Measurements from ENCODE around the gene ADD3.

ADD3 gene

GRCh38 chr10:110156046-110156445, 148.3 kb downstream of the ADD3 start:
- peaks cover 1% of the 10 kb centered on the region for H3K27me3 ChIP-seq (replicated peaks; ENCODE audit: control insufficient read depth, insufficient read depth, low read length)
- DNase-seq (ENCODE audit: extremely low read depth, insufficient read length), result no peak
- H3K36me3 ChIP-seq (ENCODE audit: control insufficient read depth, insufficient read depth, low read length), result no peaks in the 10 kb centered on the region

GRCh38 chr10:110158051-110159005, 150.5 kb downstream of the ADD3 start:
- no peak for DNase-seq (ENCODE audit: extremely low read depth, insufficient read length)
- TF ChIP-seq, protein P1, sequence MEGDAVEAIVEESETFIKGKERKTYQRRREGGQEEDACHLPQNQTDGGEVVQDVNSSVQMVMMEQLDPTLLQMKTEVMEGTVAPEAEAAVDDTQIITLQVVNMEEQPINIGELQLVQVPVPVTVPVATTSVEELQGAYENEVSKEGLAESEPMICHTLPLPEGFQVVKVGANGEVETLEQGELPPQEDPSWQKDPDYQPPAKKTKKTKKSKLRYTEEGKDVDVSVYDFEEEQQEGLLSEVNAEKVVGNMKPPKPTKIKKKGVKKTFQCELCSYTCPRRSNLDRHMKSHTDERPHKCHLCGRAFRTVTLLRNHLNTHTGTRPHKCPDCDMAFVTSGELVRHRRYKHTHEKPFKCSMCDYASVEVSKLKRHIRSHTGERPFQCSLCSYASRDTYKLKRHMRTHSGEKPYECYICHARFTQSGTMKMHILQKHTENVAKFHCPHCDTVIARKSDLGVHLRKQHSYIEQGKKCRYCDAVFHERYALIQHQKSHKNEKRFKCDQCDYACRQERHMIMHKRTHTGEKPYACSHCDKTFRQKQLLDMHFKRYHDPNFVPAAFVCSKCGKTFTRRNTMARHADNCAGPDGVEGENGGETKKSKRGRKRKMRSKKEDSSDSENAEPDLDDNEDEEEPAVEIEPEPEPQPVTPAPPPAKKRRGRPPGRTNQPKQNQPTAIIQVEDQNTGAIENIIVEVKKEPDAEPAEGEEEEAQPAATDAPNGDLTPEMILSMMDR (IDR thresholded peaks at IDR 0.05; ENCODE audit: insufficient read depth, low read length, poor library complexity, severe bottlenecking), result no peak
- no peaks in the 10 kb centered on the region; the same call in 1 of the 2 replicates for H3K27me3 ChIP-seq (replicated peaks; ENCODE audit: control insufficient read depth, insufficient read depth, low read length)

More at GRCh38 chr10:110156046-110156445, 148.3 kb downstream of the ADD3 start:
- TF ChIP-seq, protein P1 (IDR thresholded peaks at IDR 0.05; ENCODE audit: insufficient read depth, low read length, poor library complexity, severe bottlenecking), result no peak
- no peak overlapping the region for H3K4me3 ChIP-seq (replicated peaks; ENCODE audit: low read depth, low read length)

DNA sequence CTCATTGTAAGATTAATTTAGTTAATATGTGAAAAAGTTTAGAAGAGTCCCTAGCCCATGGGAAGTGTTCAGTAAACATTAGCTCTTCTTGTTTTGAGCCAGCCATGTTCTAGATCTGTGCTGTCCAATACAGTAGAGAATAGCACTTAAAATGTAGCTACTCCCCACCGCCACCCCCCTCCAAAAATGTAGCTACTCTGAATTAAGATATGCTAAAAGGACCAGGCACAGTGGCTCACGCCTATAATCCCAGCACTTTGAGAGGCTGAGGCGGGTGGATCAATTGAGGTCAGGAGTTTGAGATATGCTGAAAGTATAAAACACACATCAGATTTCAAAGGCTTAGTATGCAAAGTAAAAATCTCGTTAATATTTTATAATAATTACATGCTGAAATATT, 152.3 kb downstream of the ADD3 start:
- TF ChIP-seq, protein P1 (IDR thresholded peaks at IDR 0.05; ENCODE audit: insufficient read depth, low read length, poor library complexity, severe bottlenecking), result no peak
- no peaks in the 10 kb centered on the region; the same call in 1 of the 2 replicates for H3K27me3 ChIP-seq (replicated peaks; ENCODE audit: control insufficient read depth, insufficient read depth, low read length)
- H3K36me3 ChIP-seq (ENCODE audit: control insufficient read depth, insufficient read depth, low read length), result no peaks in the 10 kb centered on the region
- H3K4me3 ChIP-seq (replicated peaks; ENCODE audit: low read depth, low read length), result no peak overlapping the region
- no peak for DNase-seq (ENCODE audit: extremely low read depth, insufficient read length)

More at GRCh38 chr10:110158051-110159005, 150.5 kb downstream of the ADD3 start:
- no peak overlapping the region for H3K4me3 ChIP-seq (replicated peaks; ENCODE audit: low read depth, low read length)
- no peaks in the 10 kb centered on the region for H3K36me3 ChIP-seq (ENCODE audit: control insufficient read depth, insufficient read depth, low read length)

DNA sequence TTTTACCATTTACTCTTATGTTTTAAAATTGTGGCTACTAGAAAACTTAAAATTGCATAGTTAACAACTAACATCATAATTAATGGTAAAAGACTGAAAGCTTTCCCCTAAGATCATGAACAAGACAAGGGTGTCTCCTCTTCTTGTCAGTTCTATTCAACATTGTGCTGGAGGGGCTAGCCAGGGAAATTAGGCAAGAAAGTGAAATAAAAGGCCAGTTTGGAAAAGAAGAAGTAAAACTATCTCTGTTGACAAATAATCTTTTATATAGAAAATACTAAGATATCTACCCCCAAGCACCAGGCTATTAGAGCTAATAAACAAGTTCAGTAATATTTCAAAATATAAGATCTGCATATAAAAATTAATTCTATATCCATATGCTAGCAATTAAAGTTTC, 152.7 kb downstream of the ADD3 start:
- Histone ChIP-seq H3K27me3 (replicated peaks; ENCODE audit: control insufficient read depth, insufficient read depth, low read length) (no peaks in the 10 kb centered on the region; the same call in 1 of the 2 replicates), H3K36me3 (ENCODE audit: control insufficient read depth, insufficient read depth, low read length) (no peaks in the 10 kb centered on the region), H3K4me3 (replicated peaks; ENCODE audit: low read depth, low read length) (no peak overlapping the region)
- no peak for DNase-seq (ENCODE audit: extremely low read depth, insufficient read length)
- TF ChIP-seq, protein P1 (IDR thresholded peaks at IDR 0.05; ENCODE audit: insufficient read depth, low read length, poor library complexity, severe bottlenecking), result no peak

DNA sequence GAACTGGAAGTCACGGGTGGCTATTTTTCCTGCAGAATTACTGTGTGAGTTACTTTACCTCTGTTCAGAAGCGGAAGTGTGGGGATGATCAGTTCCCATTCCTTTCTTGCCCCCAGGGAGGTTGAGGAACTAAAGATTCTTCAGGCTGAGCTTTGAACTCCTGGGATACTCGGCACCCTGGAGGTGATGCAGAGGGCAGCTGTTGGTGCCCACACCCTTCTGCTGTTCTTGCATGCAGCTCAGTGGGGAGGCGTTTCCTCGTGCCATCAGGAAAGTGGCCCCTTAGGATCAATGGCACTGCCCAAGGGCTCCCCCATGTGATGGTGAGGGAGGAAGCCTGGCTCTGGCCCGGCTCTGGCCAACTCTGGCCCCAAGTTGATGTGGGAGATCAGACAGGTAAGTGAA, 155.0 kb downstream of the ADD3 start:
- DNase-seq (ENCODE audit: extremely low read depth, insufficient read length), result no peak
- Histone ChIP-seq H3K27me3 (replicated peaks; ENCODE audit: control insufficient read depth, insufficient read depth, low read length) (no peaks in the 10 kb centered on the region; the same call in 1 of the 2 replicates), H3K4me3 (replicated peaks; ENCODE audit: low read depth, low read length) (no peak overlapping the region), H3K36me3 (ENCODE audit: control insufficient read depth, insufficient read depth, low read length) (no peaks in the 10 kb centered on the region)
- TF ChIP-seq, protein P1 (IDR thresholded peaks at IDR 0.05; ENCODE audit: insufficient read depth, low read length, poor library complexity, severe bottlenecking), result no peak

Measured in GM06990 (cell line).